ENCODE measurements around the gene TAF1B.
A peak's percentile ranks its signal among the peaks of the same experiment; 100 is the strongest.
"Not testable (repeated sequence)": the region's sequence is repeated elsewhere in the genome, so short reads cannot be mapped to it uniquely, and the experiment has no call there.

Gene TAF1B

GRCh38 chr2:9835068-9835467, 8.2 kb upstream of the TAF1B start:
- not testable (repeated sequence) for DNase-seq

GRCh38 chr2:9836074-9836473, 7.2 kb upstream of the TAF1B start:
- no peak for DNase-seq

- DNase-seq = no peak
Observed at GRCh38 chr2:9836517-9836916, 6.8 kb upstream of the TAF1B start.

GRCh38 chr2:9837451-9837850, 5.8 kb upstream of the TAF1B start:
- no peak for DNase-seq

GRCh38 chr2:9838391-9838790, 4.9 kb upstream of the TAF1B start:
- no peak for DNase-seq

- no peak for DNase-seq
Observed at GRCh38 chr2:9842487-9843228, 616 bp upstream of the TAF1B start.

GRCh38 chr2:9844036-9844483, 786 bp downstream of the TAF1B start:
- DNase-seq = no peak

- DNase-seq = peak; percentile 2
Observed at GRCh38 chr2:9844576-9844975, 1.3 kb downstream of the TAF1B start.

- no peak for DNase-seq
Observed at GRCh38 chr2:9846554-9846953, 3.3 kb downstream of the TAF1B start.

- DNase-seq = no peak
Observed at GRCh38 chr2:9847140-9847539, 3.9 kb downstream of the TAF1B start.

GRCh38 chr2:9852881-9853280, 9.6 kb downstream of the TAF1B start:
- DNase-seq = no peak

GRCh38 chr2:9857814-9858729, 14.8 kb downstream of the TAF1B start:
- DNase-seq = no peak

- DNase-seq = no peak
Observed at GRCh38 chr2:9858730-9859068, 15.4 kb downstream of the TAF1B start.

- not testable (repeated sequence) for DNase-seq
Observed at GRCh38 chr2:9860922-9861580, 17.8 kb downstream of the TAF1B start.

GRCh38 chr2:9867881-9868280, 24.6 kb downstream of the TAF1B start:
- no peak for DNase-seq

- DNase-seq = no peak
Observed at GRCh38 chr2:9873337-9873736, 30.1 kb downstream of the TAF1B start.

GRCh38 chr2:9877026-9877425, 33.8 kb downstream of the TAF1B start:
- no peak for DNase-seq

- DNase-seq = no peak
Observed at GRCh38 chr2:9877726-9878125, 34.5 kb downstream of the TAF1B start.

GRCh38 chr2:9879455-9880194, 36.4 kb downstream of the TAF1B start:
- no peak for DNase-seq

- DNase-seq = no peak
Observed at GRCh38 chr2:9883897-9884296, 40.6 kb downstream of the TAF1B start.

- no peak for DNase-seq
Observed at GRCh38 chr2:9884436-9884835, 41.2 kb downstream of the TAF1B start.

GRCh38 chr2:9885036-9885684, 41.9 kb downstream of the TAF1B start:
- DNase-seq = no peak

Measured in NCI-H2029 treated with DMSO at 0.1 percent for 48 hours (cell line).